Vagina (tissue), 2 donors: Measurements from ENCODE around the gene ICAM5.

ENCODE experiments used
- CTCF ChIP-seq, 3 experiments: fragments of 450-650 bp in 2 of 3; fragments of 200-600 bp in 1 of 3; sonication (generic) in 1 of 3; IDR thresholded peaks; one replicate each; pipeline ENCODE4 v1.5.1; 2017 to 2019; ENCODE audit warnings: antibody characterized with exemption in 3 of 3, mild to moderate bottlenecking in 2 of 3, moderate library complexity in 2 of 3
- POLR2A ChIP-seq, 2 donors: fragments of 450-650 bp; IDR thresholded peaks; one replicate each; pipeline ENCODE4 v1.6.1; 2017; ENCODE audit warnings: antibody characterized with exemption in 2 of 2, mild to moderate bottlenecking in 2 of 2, moderate library complexity in 2 of 2

- TF ChIP-seq POLR2A (IDR thresholded peaks at IDR 0.05): no peak
- TF ChIP-seq CTCF (IDR thresholded peaks at IDR 0.05): no peak
These were observed 4.4 kb upstream of the ICAM5 start for GRCh38 chr19:10285393-10285792.
